ENCODE results near the gene GYG1.

DNA sequence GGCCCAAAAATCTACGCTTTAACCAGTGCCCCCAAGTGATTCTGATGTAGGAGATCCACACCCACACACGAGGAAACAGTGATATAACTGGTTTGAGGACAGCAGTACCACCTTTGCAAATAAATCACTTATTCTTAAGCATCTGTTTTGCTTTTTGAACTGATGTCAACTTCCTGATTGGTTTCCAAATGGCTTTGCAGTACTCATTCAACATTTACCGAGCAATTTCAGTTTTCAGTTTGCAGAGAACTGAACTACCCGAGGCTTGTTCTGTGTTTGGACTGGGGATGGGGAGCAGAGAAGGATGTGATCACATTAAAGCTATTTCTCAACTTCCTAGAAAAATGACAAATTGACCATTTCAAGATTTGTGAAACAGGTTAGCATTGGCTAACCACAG, 1.1 kb upstream of the GYG1 start:
- TF ChIP-seq BCL11A (IDR thresholded peaks at IDR 0.05; ENCODE audit: low read depth in 2 of 2, low read length in 2 of 2) = no peak
- no peak for TF ChIP-seq RNF2 (IDR thresholded peaks at IDR 0.05; ENCODE audit: borderline replicate concordance, low read depth, low read length, missing control alignments, poor library complexity, severe bottlenecking)
- TF ChIP-seq, protein P1, sequence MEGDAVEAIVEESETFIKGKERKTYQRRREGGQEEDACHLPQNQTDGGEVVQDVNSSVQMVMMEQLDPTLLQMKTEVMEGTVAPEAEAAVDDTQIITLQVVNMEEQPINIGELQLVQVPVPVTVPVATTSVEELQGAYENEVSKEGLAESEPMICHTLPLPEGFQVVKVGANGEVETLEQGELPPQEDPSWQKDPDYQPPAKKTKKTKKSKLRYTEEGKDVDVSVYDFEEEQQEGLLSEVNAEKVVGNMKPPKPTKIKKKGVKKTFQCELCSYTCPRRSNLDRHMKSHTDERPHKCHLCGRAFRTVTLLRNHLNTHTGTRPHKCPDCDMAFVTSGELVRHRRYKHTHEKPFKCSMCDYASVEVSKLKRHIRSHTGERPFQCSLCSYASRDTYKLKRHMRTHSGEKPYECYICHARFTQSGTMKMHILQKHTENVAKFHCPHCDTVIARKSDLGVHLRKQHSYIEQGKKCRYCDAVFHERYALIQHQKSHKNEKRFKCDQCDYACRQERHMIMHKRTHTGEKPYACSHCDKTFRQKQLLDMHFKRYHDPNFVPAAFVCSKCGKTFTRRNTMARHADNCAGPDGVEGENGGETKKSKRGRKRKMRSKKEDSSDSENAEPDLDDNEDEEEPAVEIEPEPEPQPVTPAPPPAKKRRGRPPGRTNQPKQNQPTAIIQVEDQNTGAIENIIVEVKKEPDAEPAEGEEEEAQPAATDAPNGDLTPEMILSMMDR (IDR thresholded peaks at IDR 0.05; ENCODE audit: control extremely low read depth in 1 of 3, insufficient read depth in 1 of 3, low read depth in 1 of 3, low read length in 3 of 3) = no peak
- TF ChIP-seq GTF2F1 (IDR thresholded peaks at IDR 0.05; ENCODE audit: borderline replicate concordance, low read depth, low read length) = no peak
- no peak for TF ChIP-seq POLR2AphosphoS5 (IDR thresholded peaks at IDR 0.05; ENCODE audit: low read depth, low read length)
- TF ChIP-seq TEAD4 (IDR thresholded peaks at IDR 0.05; ENCODE audit: low read depth, low read length) = no peak
- TF ChIP-seq EZH2 (IDR thresholded peaks at IDR 0.05; ENCODE audit: low read depth, low read length, severe bottlenecking) = no peak
- TF ChIP-seq ASH2L (IDR thresholded peaks at IDR 0.05; ENCODE audit: low read length) = no peak
- no peak for TF ChIP-seq MAX (IDR thresholded peaks at IDR 0.05)
- TF ChIP-seq FOSL1 (IDR thresholded peaks at IDR 0.05; ENCODE audit: insufficient read depth, low read depth, low read length) = no peak
- TF ChIP-seq JUN (IDR thresholded peaks at IDR 0.05; ENCODE audit: low read depth, low read length) = no peak
- TF ChIP-seq CBX8 (IDR thresholded peaks at IDR 0.05; ENCODE audit: borderline replicate concordance, low read depth, low read length) = no peak
